HFFc6 (cell line): ENCODE measurements around the gene FIS1. TPM values are rescaled to one million over a fixed set of nuclear protein-coding genes. Genes with fewer than 3 reads are reported as not detected.
A peak's percentile ranks its signal among the peaks of the same experiment; 100 is the strongest.

Source experiments
- DNase-seq: peaks from one replicate; pipeline ENCODE4 v3.0.0-alpha.2; 2018
- H3K27ac Mint-ChIP-seq: 2 replicates; pipeline ENCODE4 v1.8.0; 2020; ENCODE audit warnings: mild to moderate bottlenecking, mixed read lengths
- H3K27me3 Mint-ChIP-seq: 2 replicates; pipeline ENCODE4 v1.8.0; 2021; ENCODE audit warnings: mild to moderate bottlenecking, moderate library complexity, mixed read lengths; ENCODE audit not compliant: insufficient read depth
- H3K36me3 Mint-ChIP-seq: 2 replicates; pipeline ENCODE4 v1.8.0; 2021; ENCODE audit warnings: low read depth, mixed read lengths
- H3K4me1 Mint-ChIP-seq: 2 replicates; pipeline ENCODE4 v1.8.0; 2020; ENCODE audit warnings: low read depth, mixed read lengths
- H3K4me3 Mint-ChIP-seq: 2 replicates; pipeline ENCODE4 v1.8.0; 2020; ENCODE audit warnings: mild to moderate bottlenecking, moderate library complexity, mixed read lengths
- H3K9me3 Mint-ChIP-seq: 2 replicates; pipeline ENCODE4 v1.8.0; 2020; ENCODE audit warnings: mild to moderate bottlenecking, mixed read lengths
- CTCF ChIP-seq: fragments of 200-600 bp; sonication (generic); IDR thresholded peaks from 2 replicates; pipeline ENCODE4 v1.5.0; 2021; ENCODE audit warnings: antibody characterized with exemption, mild to moderate bottlenecking
- total RNA-seq, 6 experiments: library from RNA; stranded (reverse); fragmentation: NEBNext Ultra II Directional; extraction: Animal tissue kit (Norgen Biotek cat#: 25700); gene quantifications; 2 replicates in 1 of 6; 3 replicates in 5 of 6; pipeline ENCODE4 v1.2.3, GENCODE V29; 2021

The FIS1 gene
- total RNA-seq, 6 experiments from 2014 or later, result 160 to 220 (median 192) TPM

- peaks cover 15% of the 10 kb centered on the region for H3K4me1 Mint-ChIP-seq
- no peak overlapping the region for H3K27ac Mint-ChIP-seq
- no peak for DNase-seq
- TF ChIP-seq CTCF, result no peak
- 0 out of 2 replicates have a peak, but pooled peaks cover under 1% of the 10 kb centered on the region for H3K36me3 Mint-ChIP-seq
- H3K4me3 Mint-ChIP-seq, result no peak overlapping the region
- no peaks in the 10 kb centered on the region; the same call in 1 of the 2 replicates for H3K27me3 Mint-ChIP-seq
- H3K9me3 Mint-ChIP-seq, result no peaks in the 10 kb centered on the region
These were observed 5.0 kb downstream of the FIS1 start for GRCh38 chr7:101239951-101240220.

DNA sequence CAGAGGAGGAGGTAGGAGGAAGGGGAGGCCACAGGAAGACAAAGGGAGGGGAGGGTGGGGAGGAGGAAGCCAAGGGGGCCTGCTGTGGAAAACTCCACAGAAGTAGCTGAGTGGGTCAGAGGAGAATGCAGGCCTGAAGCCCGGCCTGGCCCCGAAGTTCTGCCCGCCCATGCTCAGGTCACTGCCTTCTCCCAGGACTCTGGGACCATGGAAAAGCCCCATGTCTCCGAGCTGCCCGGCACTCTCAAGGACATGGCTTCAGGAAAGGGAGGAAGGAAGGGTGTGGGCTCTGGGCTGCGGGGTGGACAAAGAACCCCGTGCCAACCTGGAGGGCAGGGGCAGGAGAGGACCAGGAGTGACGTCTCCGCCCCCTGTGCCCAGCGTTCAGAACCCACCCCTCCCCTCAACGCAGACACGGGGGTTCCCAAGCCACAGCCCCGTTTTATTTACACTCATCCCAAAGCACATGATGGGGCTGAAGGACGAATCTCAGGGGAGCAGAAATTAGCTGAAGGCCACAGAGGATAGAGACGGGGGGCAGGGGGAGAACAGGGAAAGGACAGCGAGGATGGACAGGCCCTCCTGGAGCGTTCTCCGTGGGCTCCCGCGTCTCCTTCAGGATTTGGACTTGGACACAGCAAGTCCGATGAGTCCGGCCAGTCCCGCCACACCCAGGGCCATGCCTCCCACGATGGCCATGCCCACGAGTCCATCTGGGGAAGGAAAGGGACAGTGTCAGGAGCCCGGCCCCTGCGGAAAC, 5.5 kb downstream of the FIS1 start:
- Mint-ChIP-seq H3K4me3 (no peak overlapping the region), H3K4me1 (peaks cover 15% of the 10 kb centered on the region), H3K9me3 (no peaks in the 10 kb centered on the region), H3K27ac (no peak overlapping the region), H3K36me3 (no peaks in the 10 kb centered on the region), H3K27me3 (no peaks in the 10 kb centered on the region; the same call in 1 of the 2 replicates)
- no peak for TF ChIP-seq CTCF
- no peak for DNase-seq

- no peak for DNase-seq
- TF ChIP-seq CTCF, result no peak
- Mint-ChIP-seq H3K4me3 (no peak overlapping the region), H3K9me3 (no peaks in the 10 kb centered on the region), H3K27me3 (no peaks in the 10 kb centered on the region; the same call in 1 of the 2 replicates), H3K27ac (peak overlapping the region; percentile 55; the same call in 1 of the 2 replicates), H3K4me1 (peaks cover 9% of the 10 kb centered on the region), H3K36me3 (no peaks in the 10 kb centered on the region)
These were observed 6.4 kb downstream of the FIS1 start for GRCh38 chr7:101238226-101239182.

- Mint-ChIP-seq H3K4me1 (peaks cover 7% of the 10 kb centered on the region; the same call in 1 of the 2 replicates), H3K27ac (peak within 1 kb of the TSS; percentile 55; the same call in 1 of the 2 replicates), H3K9me3 (no peaks in the 10 kb centered on the region), H3K4me3 (no peak within 1 kb of the TSS), H3K27me3 (no peaks in the 10 kb centered on the region; the same call in none of the 2 replicates), H3K36me3 (no peaks in the 10 kb centered on the region)
- no peak for TF ChIP-seq CTCF
- no peak for DNase-seq
These were observed 7.4 kb downstream of the FIS1 start, which contains the start of gene CLDN15 for GRCh38 chr7:101237206-101238067. TSS of gene CLDN15 (minus strand) at chr7:101237802. CDS start at chr7:101237581, 221 bp downstream.

- H3K27me3 Mint-ChIP-seq, result no peaks in the 10 kb centered on the region; the same call in none of the 2 replicates
- no peaks in the 10 kb centered on the region for H3K9me3 Mint-ChIP-seq
- no peak for TF ChIP-seq CTCF
- H3K36me3 Mint-ChIP-seq, result no peaks in the 10 kb centered on the region
- no peak for DNase-seq
- peaks cover 14% of the 10 kb centered on the region for H3K4me1 Mint-ChIP-seq
- H3K4me3 Mint-ChIP-seq, result no peak overlapping the region
- H3K27ac Mint-ChIP-seq, result no peak overlapping the region
These were observed 8.5 kb downstream of the FIS1 start for GRCh38 chr7:101236292-101236835.
